ENCODE data around the gene PLD6. TPM values are rescaled to one million over a fixed set of nuclear protein-coding genes. Genes with fewer than 3 reads are reported as not detected.

The PLD6 gene
- polyA plus RNA-seq, 2 donors: 1.2 TPM

GRCh38 chr17:17155568-17155967 lies 50.6 kb downstream of the PLD6 start:
- Histone ChIP-seq H3K9me3 (ENCODE audit: control insufficient read depth in 2 of 2, insufficient read depth in 1 of 2, low read depth in 1 of 2, low read length in 1 of 2) (no peaks in the 10 kb centered on the region), H3K36me3 (ENCODE audit: control insufficient read depth in 2 of 2, insufficient read depth in 2 of 2, low read length in 1 of 2) (peaks cover 13 to 56% of the 10 kb centered on the region in 2 donors), H3K4me1 (ENCODE audit: control insufficient read depth in 2 of 2, insufficient read depth in 2 of 2, low read length in 1 of 2) (peaks cover 16 to 39% of the 10 kb centered on the region in 2 donors), H3K4me3 (ENCODE audit: low read depth in 1 of 2, low read length in 2 of 2) (no peak overlapping the region), H3K27ac (ENCODE audit: low read depth in 2 of 2, low read length in 1 of 2) (peak overlapping the region in 1 of 2 donors; percentile 54), H3K27me3 (ENCODE audit: control insufficient read depth in 1 of 2, insufficient read depth in 2 of 2, low read length in 2 of 2) (no peaks in the 10 kb centered on the region)
- 80 to 83% methylated on average over 3 of the region's 3 CpGs for WGBS, 2 donors

- peaks cover 9 to 58% of the 10 kb centered on the region in 2 donors for H3K36me3 ChIP-seq (ENCODE audit: control insufficient read depth in 2 of 2, insufficient read depth in 2 of 2, low read length in 1 of 2)
- H3K4me3 ChIP-seq (ENCODE audit: low read depth in 1 of 2, low read length in 2 of 2): no peak overlapping the region
- whole genome bisulfite sequencing, 2 donors: 82 to 85% methylated on average over 8 of the region's 8 CpGs
- H3K9me3 ChIP-seq (ENCODE audit: control insufficient read depth in 2 of 2, insufficient read depth in 1 of 2, low read depth in 1 of 2, low read length in 1 of 2): no peaks in the 10 kb centered on the region
- H3K4me1 ChIP-seq (ENCODE audit: control insufficient read depth in 2 of 2, insufficient read depth in 2 of 2, low read length in 1 of 2): peaks cover 16 to 39% of the 10 kb centered on the region in 2 donors
- H3K27ac ChIP-seq (ENCODE audit: low read depth in 2 of 2, low read length in 1 of 2): no peak overlapping the region
- H3K27me3 ChIP-seq (ENCODE audit: control insufficient read depth in 1 of 2, insufficient read depth in 2 of 2, low read length in 2 of 2): no peaks in the 10 kb centered on the region
Observed at GRCh38 chr17:17154981-17155380, 51.2 kb downstream of the PLD6 start.

- no peaks in the 10 kb centered on the region for H3K9me3 ChIP-seq (ENCODE audit: control insufficient read depth in 2 of 2, insufficient read depth in 1 of 2, low read depth in 1 of 2, low read length in 1 of 2)
- H3K36me3 ChIP-seq (ENCODE audit: control insufficient read depth in 2 of 2, insufficient read depth in 2 of 2, low read length in 1 of 2): peaks cover 9 to 62% of the 10 kb centered on the region in 2 donors
- 89 to 91% methylated on average over 5 of the region's 5 CpGs for WGBS, 2 donors
- H3K4me1 ChIP-seq (ENCODE audit: control insufficient read depth in 2 of 2, insufficient read depth in 2 of 2, low read length in 1 of 2): peaks cover 16 to 39% of the 10 kb centered on the region in 2 donors
- no peaks in the 10 kb centered on the region for H3K27me3 ChIP-seq (ENCODE audit: control insufficient read depth in 1 of 2, insufficient read depth in 2 of 2, low read length in 2 of 2)
- no peak overlapping the region for H3K4me3 ChIP-seq (ENCODE audit: low read depth in 1 of 2, low read length in 2 of 2)
- H3K27ac ChIP-seq (ENCODE audit: low read depth in 2 of 2, low read length in 1 of 2): no peak overlapping the region
Observed at GRCh38 chr17:17154556-17154955, 51.6 kb downstream of the PLD6 start.

- Histone ChIP-seq H3K4me3 (ENCODE audit: low read depth in 1 of 2, low read length in 2 of 2) (no peak overlapping the region), H3K27ac (ENCODE audit: low read depth in 2 of 2, low read length in 1 of 2) (no peak overlapping the region), H3K4me1 (ENCODE audit: control insufficient read depth in 2 of 2, insufficient read depth in 2 of 2, low read length in 1 of 2) (peaks cover 16 to 39% of the 10 kb centered on the region in 2 donors), H3K36me3 (ENCODE audit: control insufficient read depth in 2 of 2, insufficient read depth in 2 of 2, low read length in 1 of 2) (peaks cover 9 to 55% of the 10 kb centered on the region in 2 donors), H3K9me3 (ENCODE audit: control insufficient read depth in 2 of 2, insufficient read depth in 1 of 2, low read depth in 1 of 2, low read length in 1 of 2) (no peaks in the 10 kb centered on the region), H3K27me3 (ENCODE audit: control insufficient read depth in 1 of 2, insufficient read depth in 2 of 2, low read length in 2 of 2) (no peaks in the 10 kb centered on the region)
- 63 to 78% methylated on average over 7 of the region's 7 CpGs for WGBS, 2 donors
Observed at GRCh38 chr17:17153709-17154108, 52.4 kb downstream of the PLD6 start.

GRCh38 chr17:17153071-17153470 lies 53.1 kb downstream of the PLD6 start:
- Histone ChIP-seq H3K9me3 (ENCODE audit: control insufficient read depth in 2 of 2, insufficient read depth in 1 of 2, low read depth in 1 of 2, low read length in 1 of 2) (no peaks in the 10 kb centered on the region), H3K27me3 (ENCODE audit: control insufficient read depth in 1 of 2, insufficient read depth in 2 of 2, low read length in 2 of 2) (no peaks in the 10 kb centered on the region), H3K36me3 (ENCODE audit: control insufficient read depth in 2 of 2, insufficient read depth in 2 of 2, low read length in 1 of 2) (peaks cover 7 to 48% of the 10 kb centered on the region in 2 donors), H3K4me1 (ENCODE audit: control insufficient read depth in 2 of 2, insufficient read depth in 2 of 2, low read length in 1 of 2) (peaks cover 16 to 39% of the 10 kb centered on the region in 2 donors), H3K27ac (ENCODE audit: low read depth in 2 of 2, low read length in 1 of 2) (peak overlapping the region in 1 of 2 donors; percentile 66), H3K4me3 (ENCODE audit: low read depth in 1 of 2, low read length in 2 of 2) (no peak overlapping the region)
- 59 to 68% methylated on average over 8 to 9 of the region's 9 CpGs for WGBS, 2 donors

- Histone ChIP-seq H3K9me3 (ENCODE audit: control insufficient read depth in 2 of 2, insufficient read depth in 1 of 2, low read depth in 1 of 2, low read length in 1 of 2) (no peaks in the 10 kb centered on the region), H3K4me1 (ENCODE audit: control insufficient read depth in 2 of 2, insufficient read depth in 2 of 2, low read length in 1 of 2) (peaks cover 16 to 39% of the 10 kb centered on the region in 2 donors), H3K27me3 (ENCODE audit: control insufficient read depth in 1 of 2, insufficient read depth in 2 of 2, low read length in 2 of 2) (no peaks in the 10 kb centered on the region), H3K36me3 (ENCODE audit: control insufficient read depth in 2 of 2, insufficient read depth in 2 of 2, low read length in 1 of 2) (peaks cover 7 to 44% of the 10 kb centered on the region in 2 donors), H3K4me3 (ENCODE audit: low read depth in 1 of 2, low read length in 2 of 2) (no peak overlapping the region), H3K27ac (ENCODE audit: low read depth in 2 of 2, low read length in 1 of 2) (peak overlapping the region; percentile 61 to 66)
- 58 to 63% methylated on average over 4 of the region's 4 CpGs for WGBS, 2 donors
Observed at GRCh38 chr17:17152385-17152784, 53.7 kb downstream of the PLD6 start.

- Histone ChIP-seq H3K4me1 (ENCODE audit: control insufficient read depth in 2 of 2, insufficient read depth in 2 of 2, low read length in 1 of 2) (peaks cover 16 to 36% of the 10 kb centered on the region in 2 donors), H3K36me3 (ENCODE audit: control insufficient read depth in 2 of 2, insufficient read depth in 2 of 2, low read length in 1 of 2) (peaks cover 11 to 44% of the 10 kb centered on the region in 2 donors), H3K9me3 (ENCODE audit: control insufficient read depth in 2 of 2, insufficient read depth in 1 of 2, low read depth in 1 of 2, low read length in 1 of 2) (no peaks in the 10 kb centered on the region), H3K27ac (ENCODE audit: low read depth in 2 of 2, low read length in 1 of 2) (peak overlapping the region; percentile 61 to 66), H3K27me3 (ENCODE audit: control insufficient read depth in 1 of 2, insufficient read depth in 2 of 2, low read length in 2 of 2) (no peaks in the 10 kb centered on the region), H3K4me3 (ENCODE audit: low read depth in 1 of 2, low read length in 2 of 2) (no peak overlapping the region)
- WGBS, 2 donors: 20% methylated on average over 6 to 8 of the region's 8 CpGs
Observed at GRCh38 chr17:17151962-17152361, 54.2 kb downstream of the PLD6 start.

- peaks cover 16 to 32% of the 10 kb centered on the region in 2 donors for H3K4me1 ChIP-seq (ENCODE audit: control insufficient read depth in 2 of 2, insufficient read depth in 2 of 2, low read length in 1 of 2)
- no peaks in the 10 kb centered on the region for H3K9me3 ChIP-seq (ENCODE audit: control insufficient read depth in 2 of 2, insufficient read depth in 1 of 2, low read depth in 1 of 2, low read length in 1 of 2)
- H3K36me3 ChIP-seq (ENCODE audit: control insufficient read depth in 2 of 2, insufficient read depth in 2 of 2, low read length in 1 of 2): peaks cover 15 to 44% of the 10 kb centered on the region in 2 donors
- H3K4me3 ChIP-seq (ENCODE audit: low read depth in 1 of 2, low read length in 2 of 2): no peak overlapping the region
- 68 to 81% methylated on average over 3 of the region's 3 CpGs for WGBS, 2 donors
- peak overlapping the region; percentile 61 to 66 for H3K27ac ChIP-seq (ENCODE audit: low read depth in 2 of 2, low read length in 1 of 2)
- H3K27me3 ChIP-seq (ENCODE audit: control insufficient read depth in 1 of 2, insufficient read depth in 2 of 2, low read length in 2 of 2): no peaks in the 10 kb centered on the region
Observed at GRCh38 chr17:17151541-17151940, 54.6 kb downstream of the PLD6 start.

- Histone ChIP-seq H3K27ac (ENCODE audit: low read depth in 2 of 2, low read length in 1 of 2) (peak overlapping the region in 1 of 2 donors; percentile 66), H3K27me3 (ENCODE audit: control insufficient read depth in 1 of 2, insufficient read depth in 2 of 2, low read length in 2 of 2) (no peaks in the 10 kb centered on the region), H3K4me1 (ENCODE audit: control insufficient read depth in 2 of 2, insufficient read depth in 2 of 2, low read length in 1 of 2) (peaks cover 16 to 29% of the 10 kb centered on the region in 2 donors), H3K4me3 (ENCODE audit: low read depth in 1 of 2, low read length in 2 of 2) (no peak overlapping the region), H3K9me3 (ENCODE audit: control insufficient read depth in 2 of 2, insufficient read depth in 1 of 2, low read depth in 1 of 2, low read length in 1 of 2) (no peaks in the 10 kb centered on the region), H3K36me3 (ENCODE audit: control insufficient read depth in 2 of 2, insufficient read depth in 2 of 2, low read length in 1 of 2) (peaks cover 13 to 46% of the 10 kb centered on the region in 2 donors)
- WGBS, 2 donors: 72 to 80% methylated on average over 5 of the region's 5 CpGs
Observed at GRCh38 chr17:17151055-17151454, 55.1 kb downstream of the PLD6 start.

All from esophagus (tissue), 2 donors.